SK-N-MC (cell line): ENCODE data around the gene MDM4.

ENCODE experiments used
- EZH2 ChIP-seq: fragments of 200-600 bp; sonication (generic); IDR thresholded peaks from one replicate; pipeline ENCODE4 v1.6.1; 2017; ENCODE audit warnings: antibody characterized with exemption
- POLR2AphosphoS5 ChIP-seq: IDR thresholded peaks from 2 replicates; pipeline ENCODE4 v1.6.1; 2012; ENCODE audit warnings: mild to moderate bottlenecking, low read depth, low read length, borderline replicate concordance

GRCh38 chr1:204580862-204581261 is 64.7 kb downstream of the MDM4 start:
- TF ChIP-seq EZH2 (no peak), POLR2AphosphoS5 (no peak)
